Mesenchymal stem cell (in vitro differentiated cells and primary cell): Measurements from ENCODE around the gene ZDHHC13.
"Not testable (repeated sequence)": the region's sequence is repeated elsewhere in the genome, so short reads cannot be mapped to it uniquely, and the experiment has no call there.

ENCODE experiments used
- DNase-seq: peaks from one replicate; pipeline ENCODE4 v3.0.0-alpha.2; 2013
- H2AFZ ChIP-seq: one replicate; pipeline ENCODE4 v1.6.1; 2013; ENCODE audit warnings: low read depth, mild to moderate bottlenecking, control low read depth, inconsistent platforms, low read length, moderate library complexity
- H2AK5ac ChIP-seq: 2 replicates; pipeline ENCODE4 v1.6.1; 2013; ENCODE audit warnings: low read length, moderate library complexity, mild to moderate bottlenecking, inconsistent platforms; ENCODE audit not compliant: severe bottlenecking
- H2BK120ac ChIP-seq: one replicate; pipeline ENCODE4 v1.6.1; 2013; ENCODE audit warnings: low read depth, mild to moderate bottlenecking, inconsistent platforms, low read length, moderate library complexity
- H2BK12ac ChIP-seq, 2 experiments: one replicate each; pipeline ENCODE4 v1.6.1; 2013; ENCODE audit warnings: inconsistent platforms in 2 of 2, low read length in 2 of 2, mild to moderate bottlenecking in 2 of 2, moderate library complexity in 2 of 2, control low read depth in 1 of 2
- H2BK15ac ChIP-seq: one replicate; pipeline ENCODE4 v1.6.1; 2013; ENCODE audit warnings: mild to moderate bottlenecking, low read depth, inconsistent platforms; ENCODE audit not compliant: poor library complexity, severe bottlenecking
- H2BK5ac ChIP-seq: 2 replicates; pipeline ENCODE4 v1.6.1; 2013; ENCODE audit warnings: low read depth, mild to moderate bottlenecking, low read length, control low read depth, inconsistent platforms; ENCODE audit not compliant: poor library complexity, severe bottlenecking
- H3K14ac ChIP-seq, 2 experiments: one replicate each; pipeline ENCODE4 v1.6.1; 2013; ENCODE audit warnings: inconsistent platforms in 2 of 2, low read length in 2 of 2, control low read depth in 1 of 2, mild to moderate bottlenecking in 1 of 2, moderate library complexity in 1 of 2
- H3K18ac ChIP-seq, 2 experiments: one replicate each; pipeline ENCODE4 v1.6.1; 2013; ENCODE audit warnings: inconsistent platforms in 2 of 2, low read length in 2 of 2, control low read depth in 1 of 2, low read depth in 1 of 2, mild to moderate bottlenecking in 1 of 2
- H3K23ac ChIP-seq, 2 experiments: one replicate each; pipeline ENCODE4 v1.6.1; 2013; ENCODE audit warnings: inconsistent platforms in 2 of 2, low read length in 2 of 2, mild to moderate bottlenecking in 2 of 2, moderate library complexity in 2 of 2, control low read depth in 1 of 2
- H3K27ac ChIP-seq: 2 replicates; pipeline ENCODE4 v1.5.1; 2013; ENCODE audit warnings: mild to moderate bottlenecking, moderate library complexity, low read length, control low read depth, inconsistent platforms; ENCODE audit not compliant: poor library complexity, severe bottlenecking
- H3K27me3 ChIP-seq, 2 experiments: 2 replicates each; pipeline versions ENCODE4 v1.6.1 to v1.7.0; 2013; ENCODE audit warnings: low read length in 2 of 2, mild to moderate bottlenecking in 2 of 2, moderate library complexity in 2 of 2, control low read depth in 1 of 2, inconsistent platforms in 1 of 2; ENCODE audit not compliant: control insufficient read depth in 1 of 2, insufficient read depth in 1 of 2
- H3K36me3 ChIP-seq, 2 experiments: 2 replicates each; pipeline versions ENCODE4 v1.6.1 to v1.7.0; 2013; ENCODE audit warnings: low read length in 2 of 2, control low read depth in 1 of 2, inconsistent platforms in 1 of 2, low read depth in 1 of 2, mild to moderate bottlenecking in 1 of 2; ENCODE audit not compliant: insufficient read depth in 2 of 2, control insufficient read depth in 1 of 2
- H3K4ac ChIP-seq, 2 experiments: one replicate each; pipeline ENCODE4 v1.6.1; 2013; ENCODE audit warnings: inconsistent platforms in 2 of 2, low read length in 2 of 2, mild to moderate bottlenecking in 2 of 2, moderate library complexity in 2 of 2, control low read depth in 1 of 2, low read depth in 1 of 2
- H3K4me1 ChIP-seq: 2 replicates; pipeline ENCODE4 v1.6.1; 2013; ENCODE audit warnings: low read depth, low read length, control low read depth; ENCODE audit not compliant: control insufficient read depth, insufficient read depth
- H3K4me2 ChIP-seq: 2 replicates; pipeline ENCODE4 v1.6.1; 2013; ENCODE audit warnings: low read length, mild to moderate bottlenecking, inconsistent platforms; ENCODE audit not compliant: poor library complexity, severe bottlenecking
- H3K4me3 ChIP-seq, 2 experiments: 2 replicates each; pipeline versions ENCODE4 v1.5.1 to v1.7.0; 2013; ENCODE audit warnings: low read length in 2 of 2, mild to moderate bottlenecking in 2 of 2, control low read depth in 1 of 2, low read depth in 1 of 2; ENCODE audit not compliant: insufficient read depth in 1 of 2
- H3K79me1 ChIP-seq: replicated peaks from 2 replicates; pipeline ENCODE4 v1.6.1; 2013; ENCODE audit warnings: mild to moderate bottlenecking, control low read depth, low read length, inconsistent platforms; ENCODE audit not compliant: poor library complexity, severe bottlenecking
- H3K9ac ChIP-seq: 2 replicates; pipeline ENCODE4 v1.7.0; 2013; ENCODE audit warnings: mild to moderate bottlenecking, low read length, moderate library complexity
- H3K9me3 ChIP-seq: 2 replicates; pipeline ENCODE4 v1.7.0; 2013; ENCODE audit warnings: mild to moderate bottlenecking, low read length; ENCODE audit not compliant: control insufficient read depth
- H4K8ac ChIP-seq: one replicate; pipeline ENCODE4 v1.6.1; 2013; ENCODE audit warnings: inconsistent platforms, mild to moderate bottlenecking, low read length, moderate library complexity
- H4K91ac ChIP-seq: one replicate; pipeline ENCODE4 v1.6.1; 2013; ENCODE audit warnings: mild to moderate bottlenecking, low read length, inconsistent platforms
- WGBS: methylation state at CpG from one replicate; pipeline ENCODE4 v1.1.7; 2013; ENCODE audit warnings: mixed read lengths; 5-methylcytosine and 5-hydroxymethylcytosine counted together

Gene ZDHHC13

GRCh38 chr11:19126562-19127325 lies 9.8 kb downstream of the ZDHHC13 start:
- H3K4me1 ChIP-seq, H4K91ac ChIP-seq, H3K18ac ChIP-seq, H2AK5ac ChIP-seq, H3K14ac ChIP-seq, H2BK5ac ChIP-seq, H3K79me1 ChIP-seq, H3K4ac ChIP-seq, H2AFZ ChIP-seq, H2BK120ac ChIP-seq, DNase-seq, H3K9me3 ChIP-seq, H3K27ac ChIP-seq, H3K36me3 ChIP-seq, H3K4me3 ChIP-seq, H3K23ac ChIP-seq, H3K27me3 ChIP-seq, H3K4me2 ChIP-seq, H2BK15ac ChIP-seq, H4K8ac ChIP-seq, H2BK12ac ChIP-seq, H3K9ac ChIP-seq: not testable (repeated sequence)
- WGBS, result 94% methylated on average over 1 of the region's 4 CpGs

- H3K18ac ChIP-seq, result no peak overlapping the region
- no peaks in the 10 kb centered on the region for H3K36me3 ChIP-seq
- H3K4me3 ChIP-seq, result no peak overlapping the region
- H3K4me2 ChIP-seq, result no peak overlapping the region
- no peak overlapping the region for H3K14ac ChIP-seq
- H3K27me3 ChIP-seq, result no peaks in the 10 kb centered on the region
- no peak overlapping the region for H2AFZ ChIP-seq
- WGBS, result no CpG with 5 or more reads among the region's 1 CpG
- H2BK120ac ChIP-seq, result no peak overlapping the region
- no peaks in the 10 kb centered on the region for H3K4me1 ChIP-seq
- DNase-seq, result no peak
- no peaks in the 10 kb centered on the region for H3K9me3 ChIP-seq
- no peak overlapping the region for H4K8ac ChIP-seq
- no peak overlapping the region for H2AK5ac ChIP-seq
- H3K4ac ChIP-seq, result no peak overlapping the region
- no peak overlapping the region for H3K27ac ChIP-seq
- H3K9ac ChIP-seq, result no peak overlapping the region
- no peak overlapping the region for H4K91ac ChIP-seq
- H3K79me1 ChIP-seq, result peaks cover 4% of the 10 kb centered on the region
- H3K23ac ChIP-seq, result no peak overlapping the region
- H2BK5ac ChIP-seq, result no peak overlapping the region
- H2BK12ac ChIP-seq, result no peak overlapping the region
- no peak overlapping the region for H2BK15ac ChIP-seq
Measured at GRCh38 chr11:19134004-19134403, 17.0 kb downstream of the ZDHHC13 start.

GRCh38 chr11:19136884-19137283 lies 19.9 kb downstream of the ZDHHC13 start:
- H3K36me3 ChIP-seq, H3K9me3 ChIP-seq, H2BK120ac ChIP-seq, H4K91ac ChIP-seq, H3K14ac ChIP-seq, H3K27me3 ChIP-seq, H3K18ac ChIP-seq, DNase-seq, H4K8ac ChIP-seq, H3K9ac ChIP-seq, H2BK12ac ChIP-seq, H3K4me3 ChIP-seq, H2BK15ac ChIP-seq, H3K27ac ChIP-seq, H3K4ac ChIP-seq, H2AFZ ChIP-seq, H3K4me1 ChIP-seq, H3K4me2 ChIP-seq, H2AK5ac ChIP-seq, H3K79me1 ChIP-seq, H2BK5ac ChIP-seq, H3K23ac ChIP-seq: not testable (repeated sequence)
- 92% methylated on average over 2 of the region's 4 CpGs for WGBS

- H2BK120ac ChIP-seq, result no peak overlapping the region
- H3K27ac ChIP-seq, result no peak overlapping the region
- 66% methylated on average over 3 of the region's 3 CpGs for WGBS
Measured at GRCh38 chr11:19145319-19145718, 28.4 kb downstream of the ZDHHC13 start.

More at GRCh38 chr11:19145319-19145718, 28.4 kb downstream of the ZDHHC13 start:
- no peak overlapping the region for H3K23ac ChIP-seq
- H4K8ac ChIP-seq, result no peak overlapping the region
- H2AK5ac ChIP-seq, result no peak overlapping the region
- H3K4me3 ChIP-seq, result no peak overlapping the region
- no peak overlapping the region for H2BK5ac ChIP-seq
- H3K9me3 ChIP-seq, result no peaks in the 10 kb centered on the region
- no peak overlapping the region for H3K9ac ChIP-seq
- H2BK15ac ChIP-seq, result no peak overlapping the region
- no peak overlapping the region for H2BK12ac ChIP-seq
- no peak overlapping the region for H3K18ac ChIP-seq
- H3K4me1 ChIP-seq, result no peaks in the 10 kb centered on the region
- H3K36me3 ChIP-seq, result peaks cover 0 to 18% of the 10 kb centered on the region in 2 experiments
- H3K14ac ChIP-seq, result no peak overlapping the region
- no peaks in the 10 kb centered on the region for H3K27me3 ChIP-seq
- H4K91ac ChIP-seq, result no peak overlapping the region
- H3K4ac ChIP-seq, result no peak overlapping the region
- no peak overlapping the region for H2AFZ ChIP-seq
- no peak overlapping the region for H3K4me2 ChIP-seq
- peaks cover 4% of the 10 kb centered on the region for H3K79me1 ChIP-seq
- no peak for DNase-seq
